ACC112 (cell line): ENCODE data around the gene SMIM41.
"Not testable (repeated sequence)": the region's sequence is repeated elsewhere in the genome, so short reads cannot be mapped to it uniquely, and the experiment has no call there.

ENCODE experiments used
- H2AFZ ChIP-seq: fragments of 200-600 bp; sonication (generic); one replicate; pipeline ENCODE4 v1.6.0; 2017; ENCODE audit warnings: antibody characterized with exemption, low read length; ENCODE audit not compliant: unreplicated experiment
- H3K27ac ChIP-seq: fragments of 200-600 bp; sonication (generic); 2 replicates; pipeline ENCODE4 v1.5.1; 2014; ENCODE audit warnings: low read depth, mild to moderate bottlenecking, antibody characterized with exemption, low read length, moderate library complexity
- H3K27me3 ChIP-seq: fragments of 200-600 bp; sonication (generic); 2 replicates; pipeline ENCODE4 v1.6.1; 2014; ENCODE audit warnings: mild to moderate bottlenecking, antibody characterized with exemption, low read length, moderate library complexity, mixed read lengths; ENCODE audit not compliant: insufficient read depth
- H3K36me3 ChIP-seq: fragments of 200-600 bp; sonication (generic); 2 replicates; pipeline ENCODE4 v1.6.1; 2016; ENCODE audit warnings: mild to moderate bottlenecking, antibody characterized with exemption, low read length, moderate library complexity, mixed read lengths; ENCODE audit not compliant: insufficient read depth
- H3K4me1 ChIP-seq: fragments of 200-600 bp; sonication (generic); one replicate; pipeline ENCODE4 v1.6.1; 2016; ENCODE audit warnings: low read length, mixed read lengths; ENCODE audit not compliant: insufficient read depth, unreplicated experiment, control insufficient read depth
- H3K4me3 ChIP-seq: fragments of 200-600 bp; sonication (generic); 2 replicates; pipeline ENCODE4 v1.5.1; 2014; ENCODE audit warnings: mild to moderate bottlenecking, low read depth, low read length
- H3K79me2 ChIP-seq: fragments of 200-600 bp; sonication (generic); one replicate; pipeline ENCODE4 v1.6.0; 2016; ENCODE audit warnings: low read length; ENCODE audit not compliant: control insufficient read depth, unreplicated experiment, insufficient read depth

Gene SMIM41

GRCh38 chr12:52090291-52090690 is 10.8 kb downstream of the SMIM41 start:
- Histone ChIP-seq H2AFZ (no peak overlapping the region), H3K27ac (no peak overlapping the region), H3K4me1 (no peaks in the 10 kb centered on the region), H3K79me2 (no peaks in the 10 kb centered on the region), H3K4me3 (no peak overlapping the region), H3K36me3 (no peaks in the 10 kb centered on the region), H3K27me3 (peaks cover 29% of the 10 kb centered on the region)

GRCh38 chr12:52091061-52091460 is 11.6 kb downstream of the SMIM41 start:
- Histone ChIP-seq H3K27ac (no peak overlapping the region), H3K4me3 (no peak overlapping the region), H3K4me1 (no peaks in the 10 kb centered on the region), H2AFZ (no peak overlapping the region), H3K27me3 (peaks cover 29% of the 10 kb centered on the region), H3K36me3 (no peaks in the 10 kb centered on the region), H3K79me2 (no peaks in the 10 kb centered on the region)

- no peak overlapping the region for H2AFZ ChIP-seq
- H3K4me3 ChIP-seq, result no peak overlapping the region
- no peak overlapping the region for H3K27ac ChIP-seq
- peaks cover 29% of the 10 kb centered on the region for H3K27me3 ChIP-seq
- H3K79me2 ChIP-seq, result no peaks in the 10 kb centered on the region
- no peaks in the 10 kb centered on the region for H3K4me1 ChIP-seq
- no peaks in the 10 kb centered on the region for H3K36me3 ChIP-seq
Observed at GRCh38 chr12:52091869-52092268, 12.4 kb downstream of the SMIM41 start.

- H2AFZ ChIP-seq, result no peak overlapping the region
- H3K27ac ChIP-seq, result no peak overlapping the region
Observed at GRCh38 chr12:52093346-52093745, 13.8 kb downstream of the SMIM41 start.

DNA sequence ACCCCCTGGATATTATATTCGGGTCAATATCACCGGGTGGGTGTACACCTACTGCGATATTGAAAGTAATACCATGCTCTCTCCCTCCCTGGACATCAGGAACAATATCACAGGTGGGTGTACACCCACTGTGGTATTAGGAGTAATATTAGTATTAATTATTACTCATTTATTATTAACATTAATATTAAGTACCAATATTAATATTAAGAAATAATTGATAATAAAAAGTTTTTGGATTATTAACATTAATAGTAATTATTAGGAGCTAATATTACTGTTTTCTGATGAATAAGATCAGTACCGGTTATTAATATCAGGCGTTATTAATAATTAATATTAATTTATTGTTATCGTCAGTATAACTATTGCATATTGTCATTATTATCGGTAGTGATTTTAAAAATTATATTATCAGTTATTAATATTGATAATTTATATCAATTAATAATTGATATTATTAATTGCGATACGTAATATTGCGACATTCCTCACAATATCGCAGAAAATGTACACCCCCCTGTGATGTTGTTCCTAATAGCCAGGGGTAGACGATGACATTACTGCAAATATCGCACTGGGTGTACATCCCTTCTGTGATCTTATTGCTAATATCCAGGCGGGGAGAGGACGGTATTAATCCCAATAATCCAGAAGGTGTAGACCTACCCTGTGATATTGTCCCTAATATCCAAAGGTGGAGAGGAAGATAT is 17.0 kb downstream of the SMIM41 start:
- Histone ChIP-seq H3K27ac (no peak overlapping the region), H3K4me3 (no peak overlapping the region), H3K4me1 (no peaks in the 10 kb centered on the region), H3K79me2 (no peaks in the 10 kb centered on the region), H2AFZ (no peak overlapping the region), H3K27me3 (peaks cover 19% of the 10 kb centered on the region), H3K36me3 (no peaks in the 10 kb centered on the region)

More at GRCh38 chr12:52093346-52093745, 13.8 kb downstream of the SMIM41 start:
- Histone ChIP-seq H3K36me3 (no peaks in the 10 kb centered on the region), H3K27me3 (peaks cover 29% of the 10 kb centered on the region), H3K4me1 (no peaks in the 10 kb centered on the region), H3K4me3 (no peak overlapping the region), H3K79me2 (no peaks in the 10 kb centered on the region)

GRCh38 chr12:52097045-52097666 is 17.7 kb downstream of the SMIM41 start:
- Histone ChIP-seq H3K36me3 (no peaks in the 10 kb centered on the region), H3K4me3 (no peak overlapping the region), H2AFZ (no peak overlapping the region), H3K27ac (no peak overlapping the region), H3K4me1 (no peaks in the 10 kb centered on the region), H3K27me3 (peaks cover 13% of the 10 kb centered on the region), H3K79me2 (no peaks in the 10 kb centered on the region)

DNA sequence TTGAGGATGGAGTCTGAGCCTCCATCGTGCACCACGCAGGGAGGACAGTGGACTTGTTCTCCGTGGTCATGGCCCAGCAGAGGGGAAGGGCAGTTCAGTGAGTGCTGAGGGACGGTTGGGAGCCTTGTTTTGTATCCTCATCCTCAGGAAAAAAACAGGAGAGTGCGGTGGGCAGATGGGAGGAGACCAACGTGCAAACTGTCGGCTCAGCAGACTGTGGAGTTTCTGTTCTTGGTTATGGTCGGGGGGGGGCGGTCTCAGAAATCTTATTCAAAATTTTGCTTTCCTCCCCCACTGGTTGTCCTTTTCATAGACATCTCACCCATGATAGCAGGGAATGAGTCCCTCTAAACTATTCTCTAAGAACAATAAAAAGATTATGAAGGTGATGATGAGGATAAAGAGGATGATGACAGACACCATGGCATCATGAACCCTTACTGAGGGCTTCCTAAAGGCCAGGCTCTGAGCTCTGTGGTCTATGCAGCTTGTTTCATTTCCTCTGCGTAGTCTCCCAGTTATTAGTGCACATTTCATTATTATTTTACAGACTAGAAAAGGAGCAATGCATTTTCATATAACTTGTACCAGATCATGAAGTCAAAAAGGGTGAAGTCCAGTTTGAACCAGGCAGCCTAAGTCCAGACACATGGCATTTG is 25.1 kb downstream of the SMIM41 start:
- peaks cover 13% of the 10 kb centered on the region; the same call in 1 of the 2 replicates for H3K27me3 ChIP-seq
- not testable (repeated sequence) for H2AFZ ChIP-seq, H3K4me1 ChIP-seq, H3K27ac ChIP-seq, H3K79me2 ChIP-seq, H3K36me3 ChIP-seq, H3K4me3 ChIP-seq

DNA sequence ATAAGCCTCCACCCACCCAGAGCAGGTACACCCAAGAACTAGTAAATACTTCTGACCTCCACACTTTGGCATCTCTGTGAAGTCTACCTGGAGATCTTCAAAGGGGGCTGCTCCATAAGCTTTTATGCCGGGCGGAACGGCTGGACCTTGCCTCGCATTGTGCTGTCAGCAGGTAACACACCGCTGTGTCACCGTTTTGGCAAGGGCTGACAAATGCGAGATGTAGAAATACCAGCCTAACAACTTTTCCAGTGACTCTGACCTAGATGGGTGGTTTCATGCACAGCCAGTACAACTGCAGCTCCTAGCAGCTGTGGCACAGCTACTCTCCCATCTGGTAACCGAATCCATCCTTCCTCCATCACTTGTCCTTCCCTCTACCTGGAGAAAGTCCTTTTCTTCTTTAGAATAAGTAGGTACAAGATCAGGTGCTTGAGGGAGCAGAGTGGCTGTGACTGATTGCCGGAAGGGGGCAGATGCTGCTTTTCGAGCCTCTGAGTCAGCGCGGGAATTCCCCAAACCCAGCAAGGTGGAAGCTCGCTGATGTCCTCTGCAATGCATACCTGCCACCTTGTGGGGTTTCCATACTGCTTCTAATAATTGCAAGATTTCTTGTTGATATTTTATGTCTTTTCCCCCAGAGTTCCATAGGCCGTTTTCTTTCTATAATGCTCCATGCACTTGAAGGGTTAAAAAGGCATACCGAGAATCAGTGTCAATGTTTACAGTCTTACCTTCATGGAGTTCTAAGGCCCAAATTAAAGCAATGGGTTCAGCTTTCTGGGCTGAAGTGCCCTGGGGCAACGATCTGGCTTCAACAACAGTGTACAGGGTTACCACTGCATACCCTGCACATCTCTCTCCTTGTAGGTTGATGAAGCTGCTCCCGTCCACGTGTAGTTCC is 37.0 kb downstream of the SMIM41 start:
- H3K79me2 ChIP-seq, H3K36me3 ChIP-seq, H2AFZ ChIP-seq, H3K4me3 ChIP-seq, H3K27me3 ChIP-seq, H3K27ac ChIP-seq, H3K4me1 ChIP-seq: not testable (repeated sequence)

- not testable (repeated sequence) for H3K36me3 ChIP-seq, H3K79me2 ChIP-seq, H3K4me3 ChIP-seq, H3K27ac ChIP-seq, H3K27me3 ChIP-seq, H3K4me1 ChIP-seq, H2AFZ ChIP-seq
Observed at GRCh38 chr12:52117806-52118475, 38.4 kb downstream of the SMIM41 start.
